Measurements from ENCODE around the gene CCNB1IP1. TPM values are rescaled to one million over a fixed set of nuclear protein-coding genes. Genes with fewer than 3 reads are reported as not detected.

CCNB1IP1 gene
- total and polyA plus RNA-seq, 2 of the 4 experiments (the other 2 are of a cell fraction) = 27.5 to 34.6 TPM

DNA sequence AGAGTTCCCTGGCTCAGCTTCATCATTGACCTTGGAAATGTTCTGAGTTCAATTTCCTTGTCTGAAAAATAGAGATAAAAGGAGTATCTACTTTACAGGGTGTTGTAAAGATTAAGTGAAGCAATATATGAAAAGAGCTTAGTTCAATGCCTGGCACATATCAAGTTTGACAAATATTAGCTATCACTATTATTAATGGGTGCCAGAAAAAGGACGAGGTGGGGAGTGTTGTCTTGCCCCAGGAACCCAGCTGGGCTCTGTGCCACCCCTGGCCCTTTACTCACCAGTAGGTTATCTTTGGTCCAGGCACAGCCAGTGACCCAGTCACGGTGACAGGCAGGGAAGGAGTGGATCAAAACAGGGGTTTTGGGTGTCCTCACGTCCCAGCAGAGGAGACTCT lies 42.4 kb upstream of the CCNB1IP1 start:
- H3K4me2 ChIP-seq (ENCODE audit: low read depth, low read length) = no peak overlapping the region
- peaks cover 77% of the 10 kb centered on the region for H3K36me3 ChIP-seq (ENCODE audit: control insufficient read depth, insufficient read depth, low read length)
- H2AFZ ChIP-seq (replicated peaks; ENCODE audit: low read length, poor library complexity) = no peak overlapping the region
- H3K18ac ChIP-seq (ENCODE audit: low read depth, low read length) = no peak overlapping the region
- H3K4me1 ChIP-seq (ENCODE audit: control insufficient read depth, insufficient read depth, low read length) = no peaks in the 10 kb centered on the region
- no peak overlapping the region for H2BK120ac ChIP-seq (ENCODE audit: low read depth, low read length)
- no peak overlapping the region for H2AK5ac ChIP-seq (ENCODE audit: low read depth, low read length)
- H4K8ac ChIP-seq (ENCODE audit: low read depth in 2 of 2, low read length in 2 of 2) = no peak overlapping the region
- H4K20me1 ChIP-seq (ENCODE audit: insufficient read depth, low read length) = no peaks in the 10 kb centered on the region
- no peaks in the 10 kb centered on the region for H3K27me3 ChIP-seq (ENCODE audit: control insufficient read depth, insufficient read depth, low read length)
- H3K79me1 ChIP-seq (ENCODE audit: low read depth in 1 of 2, low read length in 2 of 2) = no peaks in the 10 kb centered on the region
- no peak overlapping the region for H3K23ac ChIP-seq (ENCODE audit: low read depth, low read length)
- in situ Hi-C loops (cut with MboI; ENCODE audit: low sequenced_read_pairs) (no loop called here), dilution Hi-C loops (cut with HindIII; ENCODE audit: low sequenced_read_pairs, unreplicated experiment) (no loop called here), intact Hi-C loops (cut with micrococcal nuclease) (no loop called here)
- TF ChIP-seq FOS (IDR thresholded peaks at IDR 0.05; ENCODE audit: low read depth, low read length) (no peak), MXI1 (IDR thresholded peaks at IDR 0.05; ENCODE audit: borderline replicate concordance, low read depth, low read length) (no peak), BHLHE40 (IDR thresholded peaks at IDR 0.05; ENCODE audit: low read depth, low read length) (no peak), CEBPB (IDR thresholded peaks at IDR 0.05; ENCODE audit: low read depth, low read length) (no peak), CHD1 (IDR thresholded peaks at IDR 0.05; ENCODE audit: low read depth, low read length) (no peak), CTCF (conservative IDR thresholded peaks at IDR 0.05; ENCODE audit: low read depth, low read length) (no peak), RFX5 (IDR thresholded peaks at IDR 0.05; ENCODE audit: low read depth, low read length) (no peak), MAFK (IDR thresholded peaks at IDR 0.05; ENCODE audit: low read depth, low read length) (no peak), SMC3 (IDR thresholded peaks at IDR 0.05; ENCODE audit: low read depth, low read length) (no peak), RCOR1 (IDR thresholded peaks at IDR 0.05; ENCODE audit: insufficient replicate concordance, low read length) (no peak), NFE2L2 (IDR thresholded peaks at IDR 0.05; ENCODE audit: low read depth, low read length) (no peak), RAD21 (IDR thresholded peaks at IDR 0.05; ENCODE audit: low read length) (no peak), USF2 (IDR thresholded peaks at IDR 0.05; ENCODE audit: low read depth, low read length) (no peak), POLR2A (IDR thresholded peaks at IDR 0.05; ENCODE audit: low read depth, low read length) (no peak), MAZ (IDR thresholded peaks at IDR 0.05; ENCODE audit: borderline replicate concordance, low read depth, low read length) (no peak)
- TF ChIP-seq, protein P1, sequence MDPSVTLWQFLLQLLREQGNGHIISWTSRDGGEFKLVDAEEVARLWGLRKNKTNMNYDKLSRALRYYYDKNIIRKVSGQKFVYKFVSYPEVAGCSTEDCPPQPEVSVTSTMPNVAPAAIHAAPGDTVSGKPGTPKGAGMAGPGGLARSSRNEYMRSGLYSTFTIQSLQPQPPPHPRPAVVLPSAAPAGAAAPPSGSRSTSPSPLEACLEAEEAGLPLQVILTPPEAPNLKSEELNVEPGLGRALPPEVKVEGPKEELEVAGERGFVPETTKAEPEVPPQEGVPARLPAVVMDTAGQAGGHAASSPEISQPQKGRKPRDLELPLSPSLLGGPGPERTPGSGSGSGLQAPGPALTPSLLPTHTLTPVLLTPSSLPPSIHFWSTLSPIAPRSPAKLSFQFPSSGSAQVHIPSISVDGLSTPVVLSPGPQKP (IDR thresholded peaks at IDR 0.05; ENCODE audit: borderline replicate concordance, low read depth, low read length) = no peak
- no peak overlapping the region for H2BK20ac ChIP-seq (ENCODE audit: low read depth, low read length)
- H3K4me3 ChIP-seq (ENCODE audit: insufficient read depth, low read depth, low read length) = no peak overlapping the region
- ChIA-PET CTCF (no interaction called here), POLR2A (ENCODE audit: unreplicated experiment) (no interaction called here)
- no peak overlapping the region for H3K4ac ChIP-seq (ENCODE audit: low read depth, low read length)
- H3K27ac ChIP-seq (ENCODE audit: insufficient read depth, low read length) = no peak overlapping the region
- H3K9me3 ChIP-seq (ENCODE audit: control insufficient read depth, insufficient read depth, low read length) = no peaks in the 10 kb centered on the region
- no CpG with 5 or more reads among the region's 3 CpGs for WGBS, 2 experiments (ENCODE audit: extremely low coverage in 2 of 2, insufficient read length in 1 of 2)
- no peak overlapping the region for H4K91ac ChIP-seq (ENCODE audit: insufficient read depth, low read depth, low read length)
- BruUV-seq (replicated peaks) = no TSS peak
- ATAC-seq (ENCODE audit: low read depth) (no peak), DNase-seq (no peak)
- no peak overlapping the region for H3K14ac ChIP-seq (replicated peaks; ENCODE audit: low read depth, low read length)
- no peak overlapping the region for H2BK5ac ChIP-seq (ENCODE audit: low read depth, low read length, poor library complexity, severe bottlenecking)
- H2AK9ac ChIP-seq (replicated peaks; ENCODE audit: low read depth, low read length, poor library complexity) = no peak overlapping the region
- no peak overlapping the region for H4K5ac ChIP-seq (ENCODE audit: low read depth, low read length)
- H2BK15ac ChIP-seq (ENCODE audit: low read depth, low read length) = no peak overlapping the region
- H3K9me1 ChIP-seq (ENCODE audit: insufficient read depth, low read length) = no peaks in the 10 kb centered on the region
- H3K56ac ChIP-seq (ENCODE audit: extremely low read depth, insufficient read depth, low read length) = no peak overlapping the region
- no peak overlapping the region for H3K9ac ChIP-seq (ENCODE audit: low read depth, low read length)

Measured in IMR-90 (cell line).